ENCODE measurements around the gene CLDN4.
"Not testable (repeated sequence)": the region's sequence is repeated elsewhere in the genome, so short reads cannot be mapped to it uniquely, and the experiment has no call there.

CLDN4 gene

GRCh38 chr7:73823257-73823656, 7.5 kb upstream of the CLDN4 start:
- in situ Hi-C loops (cut with MboI; ENCODE audit: low sequenced_read_pairs) = no loop called here

- in situ Hi-C loops (cut with MboI; ENCODE audit: low sequenced_read_pairs) = no loop called here
These were observed 6.8 kb upstream of the CLDN4 start for GRCh38 chr7:73823873-73824592.

GRCh38 chr7:73824986-73825385, 5.8 kb upstream of the CLDN4 start:
- in situ Hi-C loops (cut with MboI; ENCODE audit: low sequenced_read_pairs) = no loop called here

GRCh38 chr7:73827567-73828106, 3.2 kb upstream of the CLDN4 start:
- in situ Hi-C loops (cut with MboI; ENCODE audit: low sequenced_read_pairs) = no loop called here

- in situ Hi-C loops (cut with MboI; ENCODE audit: low sequenced_read_pairs) = no loop called here
These were observed 2.5 kb upstream of the CLDN4 start for GRCh38 chr7:73828107-73828803.

- in situ Hi-C loops (cut with MboI; ENCODE audit: low sequenced_read_pairs) = no loop called here
These were observed 1.8 kb upstream of the CLDN4 start for GRCh38 chr7:73828972-73829371.

GRCh38 chr7:73829505-73829904, 1.3 kb upstream of the CLDN4 start:
- in situ Hi-C loops (cut with MboI; ENCODE audit: low sequenced_read_pairs) = no loop called here

GRCh38 chr7:73829921-73830680, 695 bp upstream of the CLDN4 start:
- in situ Hi-C loops (cut with MboI; ENCODE audit: low sequenced_read_pairs) = no loop called here

GRCh38 chr7:73831584-73831833, 713 bp downstream of the CLDN4 start:
- in situ Hi-C loops (cut with MboI; ENCODE audit: low sequenced_read_pairs) = no loop called here

GRCh38 chr7:73831834-73832651, 1.2 kb downstream of the CLDN4 start:
- in situ Hi-C loops (cut with MboI; ENCODE audit: low sequenced_read_pairs) = no loop called here

GRCh38 chr7:73832806-73833205, 2.0 kb downstream of the CLDN4 start:
- in situ Hi-C loops (cut with MboI; ENCODE audit: low sequenced_read_pairs) = no loop called here

GRCh38 chr7:73833251-73833919, 2.6 kb downstream of the CLDN4 start:
- in situ Hi-C loops (cut with MboI; ENCODE audit: low sequenced_read_pairs) = no loop called here

- in situ Hi-C loops (cut with MboI; ENCODE audit: low sequenced_read_pairs) = no loop called here
These were observed 3.9 kb downstream of the CLDN4 start for GRCh38 chr7:73834626-73835191.

GRCh38 chr7:73837167-73837566, 6.4 kb downstream of the CLDN4 start:
- in situ Hi-C loops (cut with MboI; ENCODE audit: low sequenced_read_pairs) = not testable (repeated sequence)

- in situ Hi-C loops (cut with MboI; ENCODE audit: low sequenced_read_pairs) = no loop called here
These were observed 7.8 kb downstream of the CLDN4 start for GRCh38 chr7:73838642-73839041.

- in situ Hi-C loops (cut with MboI; ENCODE audit: low sequenced_read_pairs) = no loop called here
These were observed 8.5 kb downstream of the CLDN4 start for GRCh38 chr7:73839290-73839689.

GRCh38 chr7:73839743-73840714, 9.2 kb downstream of the CLDN4 start:
- in situ Hi-C loops (cut with MboI; ENCODE audit: low sequenced_read_pairs) = no loop called here

- in situ Hi-C loops (cut with MboI; ENCODE audit: low sequenced_read_pairs) = no loop called here
These were observed 10.1 kb downstream of the CLDN4 start for GRCh38 chr7:73840715-73841379.

Data from HL-60/S4 treated with retinoic acid at 250 ng/mL for 4 days and 3 days (cell line).